ENCODE data around the gene HTRA1. TPM values are rescaled to one million over a fixed set of nuclear protein-coding genes. Genes with fewer than 3 reads are reported as not detected.
A peak's percentile ranks its signal among the peaks of the same experiment; 100 is the strongest.

The HTRA1 gene
- total and polyA plus RNA-seq, 3 experiments from 2014 or later = 0.13 to 0.56 TPM; not detected in 1

GRCh38 chr10:122544493-122544892, 83.1 kb downstream of the HTRA1 start:
- Histone ChIP-seq H3K4me1 (ENCODE audit: insufficient read depth, low read length) (peaks cover 45% of the 10 kb centered on the region), H3K27me3 (ENCODE audit: insufficient read depth, low read length, poor library complexity, severe bottlenecking) (no peaks in the 10 kb centered on the region), H3K4me3 (ENCODE audit: low read length) (no peak overlapping the region), H3K36me3 (ENCODE audit: insufficient read depth, low read length) (no peaks in the 10 kb centered on the region), H3K27ac (ENCODE audit: low read depth, low read length) (peak overlapping the region; percentile 32), H3K9me3 (ENCODE audit: low read length) (no peaks in the 10 kb centered on the region)
- DNase-seq = peak in 4 of 5 donors; percentile 24 to 70 (median 40)
- CTCF ChIA-PET = interaction anchor here (0.9 to 5.3 kb wide), 3 partner anchors 10 to 109 kb away, joined by 3 to 17 read pairs (median 3); no protein-coding TSS in a partner anchor
- Mint-ChIP-seq H3K27me3 (no peaks in the 10 kb centered on the region), H3K27ac (peak overlapping the region in 5 of 8 donors; percentile 39 to 87 (median 68)), H3K36me3 (no peaks in the 10 kb centered on the region), H3K4me3 (peak overlapping the region in 4 of 7 donors; percentile 38 to 86 (median 60)), H3K4me1 (peaks cover 59 to 64% (median 61%) of the 10 kb centered on the region in 3 donors), H3K9me3 (no peaks in the 10 kb centered on the region)
- POLR2A ChIA-PET = no interaction called here

- H3K9me3 Mint-ChIP-seq = no peaks in the 10 kb centered on the region
- Histone ChIP-seq H3K4me3 (ENCODE audit: low read length) (no peak overlapping the region), H3K9me3 (ENCODE audit: low read length) (no peaks in the 10 kb centered on the region), H3K36me3 (ENCODE audit: insufficient read depth, low read length) (no peaks in the 10 kb centered on the region), H3K27ac (ENCODE audit: low read depth, low read length) (no peak overlapping the region), H3K27me3 (ENCODE audit: insufficient read depth, low read length, poor library complexity, severe bottlenecking) (no peaks in the 10 kb centered on the region), H3K4me1 (ENCODE audit: insufficient read depth, low read length) (peaks cover 43% of the 10 kb centered on the region)
- ChIA-PET CTCF (no interaction called here), POLR2A (no interaction called here)
- H3K27me3 Mint-ChIP-seq = no peaks in the 10 kb centered on the region
- no peak overlapping the region for H3K4me3 Mint-ChIP-seq
- DNase-seq = no peak
- peaks cover 57 to 64% (median 57%) of the 10 kb centered on the region in 3 donors for H3K4me1 Mint-ChIP-seq
- H3K27ac Mint-ChIP-seq = no peak overlapping the region
- H3K36me3 Mint-ChIP-seq = no peaks in the 10 kb centered on the region
Observed at GRCh38 chr10:122546242-122546641, 84.9 kb downstream of the HTRA1 start.

GRCh38 chr10:122548407-122549085, 87.2 kb downstream of the HTRA1 start:
- Mint-ChIP-seq H3K36me3 (no peaks in the 10 kb centered on the region), H3K27ac (peak overlapping the region in 2 of 8 donors; percentile 2 to 65), H3K27me3 (no peaks in the 10 kb centered on the region), H3K4me3 (no peak overlapping the region), H3K4me1 (peaks cover 39 to 46% (median 42%) of the 10 kb centered on the region in 3 donors), H3K9me3 (no peaks in the 10 kb centered on the region)
- no peak for DNase-seq
- no peak overlapping the region for H3K27ac ChIP-seq (ENCODE audit: low read depth, low read length)
- CTCF ChIA-PET = interaction anchor here (0.9 to 1.0 kb wide), 2 partner anchors 17 to 115 kb away, joined by 3 to 5 read pairs; no protein-coding TSS in a partner anchor
- POLR2A ChIA-PET = interaction anchor here (0.7 kb wide), 1 partner anchor 45 kb away, joined by 3 read pairs; no protein-coding TSS in a partner anchor
- H3K4me3 ChIP-seq (ENCODE audit: low read length) = no peak overlapping the region
- H3K27me3 ChIP-seq (ENCODE audit: insufficient read depth, low read length, poor library complexity, severe bottlenecking) = no peaks in the 10 kb centered on the region
- H3K4me1 ChIP-seq (ENCODE audit: insufficient read depth, low read length) = peaks cover 29% of the 10 kb centered on the region
- no peaks in the 10 kb centered on the region for H3K9me3 ChIP-seq (ENCODE audit: low read length)
- H3K36me3 ChIP-seq (ENCODE audit: insufficient read depth, low read length) = no peaks in the 10 kb centered on the region

GRCh38 chr10:122549636-122550035, 88.3 kb downstream of the HTRA1 start:
- Histone ChIP-seq H3K27me3 (ENCODE audit: insufficient read depth, low read length, poor library complexity, severe bottlenecking) (no peaks in the 10 kb centered on the region), H3K36me3 (ENCODE audit: insufficient read depth, low read length) (no peaks in the 10 kb centered on the region), H3K4me3 (ENCODE audit: low read length) (no peak overlapping the region), H3K27ac (ENCODE audit: low read depth, low read length) (no peak overlapping the region), H3K9me3 (ENCODE audit: low read length) (no peaks in the 10 kb centered on the region), H3K4me1 (ENCODE audit: insufficient read depth, low read length) (peaks cover 21% of the 10 kb centered on the region)
- POLR2A ChIA-PET = no interaction called here
- Mint-ChIP-seq H3K36me3 (no peaks in the 10 kb centered on the region), H3K4me1 (peaks cover 29 to 36% (median 32%) of the 10 kb centered on the region in 3 donors), H3K27me3 (no peaks in the 10 kb centered on the region), H3K9me3 (no peaks in the 10 kb centered on the region), H3K27ac (peak overlapping the region in 2 of 8 donors; percentile 1 to 51), H3K4me3 (no peak overlapping the region)
- DNase-seq = no peak
- CTCF ChIA-PET = no interaction called here

- no peaks in the 10 kb centered on the region for H3K36me3 Mint-ChIP-seq
- H3K9me3 Mint-ChIP-seq = no peaks in the 10 kb centered on the region
Observed at GRCh38 chr10:122550427-122550826, 89.1 kb downstream of the HTRA1 start.

GRCh38 chr10:122550983-122551382, 89.6 kb downstream of the HTRA1 start:
- Mint-ChIP-seq H3K27me3 (peaks cover 0 to under 1% of the 10 kb centered on the region in 2 donors), H3K4me3 (peak overlapping the region in 5 of 7 donors; percentile 2 to 40 (median 23)), H3K27ac (peak overlapping the region in 7 of 8 donors; percentile 29 to 88 (median 73)), H3K36me3 (no peaks in the 10 kb centered on the region), H3K9me3 (no peaks in the 10 kb centered on the region), H3K4me1 (peaks cover 22 to 30% (median 26%) of the 10 kb centered on the region in 3 donors)
- Histone ChIP-seq H3K36me3 (ENCODE audit: insufficient read depth, low read length) (no peaks in the 10 kb centered on the region), H3K9me3 (ENCODE audit: low read length) (no peaks in the 10 kb centered on the region), H3K27ac (ENCODE audit: low read depth, low read length) (no peak overlapping the region), H3K4me1 (ENCODE audit: insufficient read depth, low read length) (peaks cover 15% of the 10 kb centered on the region), H3K4me3 (ENCODE audit: low read length) (no peak overlapping the region), H3K27me3 (ENCODE audit: insufficient read depth, low read length, poor library complexity, severe bottlenecking) (no peaks in the 10 kb centered on the region)
- ChIA-PET POLR2A (no interaction called here), CTCF (interaction anchor here (0.7 to 3.4 kb wide), 3 partner anchors 10 to 42 kb away, joined by 3 to 30 read pairs (median 5); no protein-coding TSS in a partner anchor)
- DNase-seq = no peak

More at GRCh38 chr10:122550427-122550826, 89.1 kb downstream of the HTRA1 start:
- Mint-ChIP-seq H3K4me3 (no peak overlapping the region), H3K27me3 (no peaks in the 10 kb centered on the region), H3K4me1 (peaks cover 22 to 29% (median 26%) of the 10 kb centered on the region in 3 donors), H3K27ac (peak overlapping the region in 1 of 8 donors; percentile 88)
- H3K27ac ChIP-seq (ENCODE audit: low read depth, low read length) = no peak overlapping the region
- no peak for DNase-seq
- H3K4me1 ChIP-seq (ENCODE audit: insufficient read depth, low read length) = peaks cover 15% of the 10 kb centered on the region
- no peaks in the 10 kb centered on the region for H3K36me3 ChIP-seq (ENCODE audit: insufficient read depth, low read length)
- no peaks in the 10 kb centered on the region for H3K27me3 ChIP-seq (ENCODE audit: insufficient read depth, low read length, poor library complexity, severe bottlenecking)
- ChIA-PET CTCF (interaction anchor here (0.7 to 3.4 kb wide), 3 partner anchors 9 to 42 kb away, joined by 3 to 30 read pairs (median 5); no protein-coding TSS in a partner anchor), POLR2A (no interaction called here)
- H3K4me3 ChIP-seq (ENCODE audit: low read length) = no peak overlapping the region
- no peaks in the 10 kb centered on the region for H3K9me3 ChIP-seq (ENCODE audit: low read length)

GRCh38 chr10:122551450-122551849, 90.1 kb downstream of the HTRA1 start:
- Histone ChIP-seq H3K27me3 (ENCODE audit: insufficient read depth, low read length, poor library complexity, severe bottlenecking) (no peaks in the 10 kb centered on the region), H3K27ac (ENCODE audit: low read depth, low read length) (no peak overlapping the region), H3K9me3 (ENCODE audit: low read length) (no peaks in the 10 kb centered on the region), H3K4me1 (ENCODE audit: insufficient read depth, low read length) (peaks cover 15% of the 10 kb centered on the region), H3K36me3 (ENCODE audit: insufficient read depth, low read length) (no peaks in the 10 kb centered on the region), H3K4me3 (ENCODE audit: low read length) (no peak overlapping the region)
- ChIA-PET CTCF (interaction anchor here (0.9 to 3.4 kb wide), 3 partner anchors 10 to 252 kb away, joined by 3 to 30 read pairs (median 5); no protein-coding TSS in a partner anchor), POLR2A (no interaction called here)
- Mint-ChIP-seq H3K27me3 (peaks cover 0 to 4% of the 10 kb centered on the region in 2 donors), H3K27ac (peak overlapping the region; percentile 29 to 88 (median 67)), H3K36me3 (no peaks in the 10 kb centered on the region), H3K4me3 (peak overlapping the region in 5 of 7 donors; percentile 2 to 40 (median 23)), H3K4me1 (peaks cover 22 to 32% (median 25%) of the 10 kb centered on the region in 3 donors), H3K9me3 (peaks cover 0 to 2% (median 0%) of the 10 kb centered on the region in 5 donors)
- peak; percentile 12 to 62 (median 23) for DNase-seq

- Histone ChIP-seq H3K4me3 (ENCODE audit: low read length) (no peak overlapping the region), H3K27ac (ENCODE audit: low read depth, low read length) (no peak overlapping the region), H3K4me1 (ENCODE audit: insufficient read depth, low read length) (peaks cover 19% of the 10 kb centered on the region), H3K9me3 (ENCODE audit: low read length) (no peaks in the 10 kb centered on the region), H3K36me3 (ENCODE audit: insufficient read depth, low read length) (no peaks in the 10 kb centered on the region), H3K27me3 (ENCODE audit: insufficient read depth, low read length, poor library complexity, severe bottlenecking) (no peaks in the 10 kb centered on the region)
- Mint-ChIP-seq H3K27me3 (peaks cover 0 to 4% of the 10 kb centered on the region in 2 donors), H3K9me3 (peaks cover 0 to 2% (median 0%) of the 10 kb centered on the region in 5 donors), H3K36me3 (no peaks in the 10 kb centered on the region), H3K27ac (peak overlapping the region in 1 of 8 donors; percentile 12), H3K4me1 (peaks cover 28 to 41% (median 30%) of the 10 kb centered on the region in 3 donors), H3K4me3 (no peak overlapping the region)
- CTCF ChIA-PET = interaction anchor here (3.4 kb wide), 1 partner anchor 13 kb away, joined by 30 read pairs; no protein-coding TSS in a partner anchor
- POLR2A ChIA-PET = no interaction called here
- no peak for DNase-seq
Observed at GRCh38 chr10:122553341-122553740, 92.0 kb downstream of the HTRA1 start.

Data from CD8-positive, alpha-beta memory T cell (primary cell).